OCI-LY3 (cell line): ENCODE data around the gene ZNF142.

Experiments
- EZH2phosphoT487 ChIP-seq: fragments of 200-600 bp; shearing (Covaris generic); IDR thresholded peaks from 2 replicates; pipeline ENCODE4 v1.6.1; 2018; ENCODE audit warnings: antibody characterized with exemption, mixed run types, low read depth
- TF ChIP-seq, protein P1 (sequence below): fragments of 200-600, 300-600 bp; sonication (generic); IDR thresholded peaks from 2 replicates; pipeline ENCODE4 v1.5.1; 2014; ENCODE audit warnings: antibody characterized with exemption, low read length, low read depth

DNA sequence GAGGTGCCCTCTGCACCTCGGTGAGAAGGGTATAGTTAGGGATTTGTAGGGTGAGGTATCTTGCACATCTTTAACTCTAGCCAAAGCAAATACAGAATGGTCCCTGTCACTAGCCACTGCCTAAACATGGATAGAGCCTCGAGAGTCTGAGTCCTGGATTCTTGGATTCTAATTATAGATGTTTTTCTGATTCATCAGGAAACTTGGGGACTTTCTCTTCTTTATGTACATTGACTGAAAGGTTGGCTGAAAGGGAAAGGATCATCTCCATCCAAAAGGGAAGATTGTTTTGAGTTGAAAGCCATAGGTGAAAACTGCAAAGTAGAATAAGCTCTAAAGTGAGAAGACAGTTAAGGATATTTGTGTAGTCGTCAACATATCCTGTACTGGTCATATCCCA, 20.6 kb upstream of the ZNF142 start:
- TF ChIP-seq, protein P1, sequence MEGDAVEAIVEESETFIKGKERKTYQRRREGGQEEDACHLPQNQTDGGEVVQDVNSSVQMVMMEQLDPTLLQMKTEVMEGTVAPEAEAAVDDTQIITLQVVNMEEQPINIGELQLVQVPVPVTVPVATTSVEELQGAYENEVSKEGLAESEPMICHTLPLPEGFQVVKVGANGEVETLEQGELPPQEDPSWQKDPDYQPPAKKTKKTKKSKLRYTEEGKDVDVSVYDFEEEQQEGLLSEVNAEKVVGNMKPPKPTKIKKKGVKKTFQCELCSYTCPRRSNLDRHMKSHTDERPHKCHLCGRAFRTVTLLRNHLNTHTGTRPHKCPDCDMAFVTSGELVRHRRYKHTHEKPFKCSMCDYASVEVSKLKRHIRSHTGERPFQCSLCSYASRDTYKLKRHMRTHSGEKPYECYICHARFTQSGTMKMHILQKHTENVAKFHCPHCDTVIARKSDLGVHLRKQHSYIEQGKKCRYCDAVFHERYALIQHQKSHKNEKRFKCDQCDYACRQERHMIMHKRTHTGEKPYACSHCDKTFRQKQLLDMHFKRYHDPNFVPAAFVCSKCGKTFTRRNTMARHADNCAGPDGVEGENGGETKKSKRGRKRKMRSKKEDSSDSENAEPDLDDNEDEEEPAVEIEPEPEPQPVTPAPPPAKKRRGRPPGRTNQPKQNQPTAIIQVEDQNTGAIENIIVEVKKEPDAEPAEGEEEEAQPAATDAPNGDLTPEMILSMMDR: no peak
- TF ChIP-seq EZH2phosphoT487: no peak
